Fibroblast of lung (primary cell): ENCODE data around the gene TP53BP2. TPM values are rescaled to one million over a fixed set of nuclear protein-coding genes. Genes with fewer than 3 reads are reported as not detected.
A peak's percentile ranks its signal among the peaks of the same experiment; 100 is the strongest.

Experiments used
- DNase-seq, 2 donors: peaks; one replicate each; pipeline versions ENCODE4 v3.0.0 to v3.0.0-alpha.2; 2010; ENCODE audit warnings: low read depth in 2 of 2
- H2AFZ ChIP-seq: 2 replicates; pipeline ENCODE4 v1.5.1; 2012; ENCODE audit warnings: low read length, control low read depth, inconsistent platforms
- H3K27ac ChIP-seq: 2 replicates; pipeline ENCODE4 v1.5.1; 2011; ENCODE audit warnings: low read length, control low read depth; ENCODE audit not compliant: insufficient read depth
- H3K27me3 ChIP-seq: 2 replicates; pipeline ENCODE4 v1.5.1; 2011; ENCODE audit warnings: mild to moderate bottlenecking, low read length; ENCODE audit not compliant: control insufficient read depth, insufficient read depth
- H3K36me3 ChIP-seq: 2 replicates; pipeline ENCODE4 v1.5.1; 2011; ENCODE audit warnings: low read length; ENCODE audit not compliant: control insufficient read depth, insufficient read depth
- H3K4me1 ChIP-seq: 2 replicates; pipeline ENCODE4 v1.5.1; 2011; ENCODE audit warnings: low read length; ENCODE audit not compliant: control insufficient read depth, insufficient read depth; ENCODE audit errors: extremely low read depth
- H3K4me2 ChIP-seq: 2 replicates; pipeline ENCODE4 v1.5.1; 2011; ENCODE audit warnings: low read length, control low read depth; ENCODE audit not compliant: insufficient read depth; ENCODE audit errors: extremely low read depth
- H3K4me3 ChIP-seq, 4 experiments: fragments of 200-600 bp in 1 of 4; sonication (generic) in 1 of 4; replicated peaks in 1 of 4; 2 replicates each; pipeline ENCODE4 v1.5.1; 2011 to 2016; ENCODE audit warnings: low read length in 4 of 4, low read depth in 3 of 4, mild to moderate bottlenecking in 3 of 4, control low read depth in 2 of 4, inconsistent platforms in 1 of 4, mixed read lengths in 1 of 4; ENCODE audit not compliant: insufficient read depth in 1 of 4; ENCODE audit errors: control extremely low read depth in 1 of 4
- H3K79me2 ChIP-seq: 2 replicates; pipeline ENCODE4 v1.5.1; 2012; ENCODE audit warnings: mild to moderate bottlenecking, low read length, inconsistent platforms; ENCODE audit not compliant: control insufficient read depth, insufficient read depth
- H3K9ac ChIP-seq: 2 replicates; pipeline ENCODE4 v1.5.1; 2011; ENCODE audit warnings: mild to moderate bottlenecking, low read length, control low read depth; ENCODE audit not compliant: insufficient read depth
- H3K9me3 ChIP-seq: 2 replicates; pipeline ENCODE4 v1.5.1; 2012; ENCODE audit warnings: low read depth, low read length; ENCODE audit not compliant: control insufficient read depth, insufficient read depth
- H4K20me1 ChIP-seq: 2 replicates; pipeline ENCODE4 v1.5.1; 2011; ENCODE audit warnings: low read length; ENCODE audit not compliant: control insufficient read depth, insufficient read depth; ENCODE audit errors: extremely low read depth
- EZH2 ChIP-seq: IDR thresholded peaks from 2 replicates; pipeline ENCODE4 v1.5.1; 2012; ENCODE audit warnings: low read length, control low read depth, mild to moderate bottlenecking; ENCODE audit errors: missing control alignments
- polyA plus RNA-seq, 2 donors: library from polyadenylated mRNA; depleted of rRNA in 1 of 2; stranded (reverse) in 1 of 2; unstranded in 1 of 2; fragments of >200 nt; gene quantifications; 2 replicates each; pipeline ENCODE4 v1.2.1, GENCODE V29; 2011 to 2012; ENCODE audit warnings: missing spikeins in 1 of 2
- total RNA-seq: library from RNA; depleted of rRNA; stranded (reverse); fragments of >200 nt; gene quantifications from 2 replicates; pipeline ENCODE4 v1.2.1, GENCODE V29; 2014
- TF ChIP-seq, protein P1 (sequence below), 2 donors: IDR thresholded peaks in 1 of 2; conservative IDR thresholded peaks in 1 of 2; 1 replicate in 1 of 2; 2 replicates in 1 of 2; pipeline ENCODE4 v1.5.1; 2011 to 2012; ENCODE audit warnings: low read length in 2 of 2, control low read depth in 1 of 2, inconsistent platforms in 1 of 2, low read depth in 1 of 2, mild to moderate bottlenecking in 1 of 2

TP53BP2 gene
- total and polyA plus RNA-seq, 2 donors (not counting 1 experiment from before 2014, with no cell fraction given): 28.4 to 30.4 TPM

DNA sequence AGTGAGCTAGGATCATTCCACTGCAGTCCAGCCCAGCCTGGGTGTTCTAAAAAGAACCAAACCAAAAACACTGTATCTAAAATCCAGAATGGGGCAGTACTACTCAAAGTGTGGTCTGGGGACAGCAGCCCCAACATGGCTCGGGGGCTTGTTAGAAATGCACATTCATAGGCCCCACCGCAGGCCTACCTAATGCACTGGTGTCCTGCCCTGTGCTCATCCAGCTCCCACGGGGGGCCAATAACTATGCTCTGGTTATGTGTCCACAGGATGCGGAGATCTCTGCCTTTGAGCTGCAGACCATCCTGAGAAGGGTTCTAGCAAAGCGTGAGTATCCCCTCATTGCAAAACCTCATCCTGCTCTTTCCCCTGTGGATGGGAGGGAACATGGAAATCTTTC lies 81.9 kb downstream of the TP53BP2 start:
- Histone ChIP-seq H3K9me3 (no peaks in the 10 kb centered on the region), H3K27ac (no peak overlapping the region), H3K4me1 (no peaks in the 10 kb centered on the region), H3K9ac (no peak overlapping the region), H3K79me2 (peaks cover under 1% of the 10 kb centered on the region), H4K20me1 (no peaks in the 10 kb centered on the region), H3K27me3 (no peaks in the 10 kb centered on the region), H2AFZ (no peak overlapping the region), H3K4me2 (no peak overlapping the region), H3K36me3 (peaks cover 30% of the 10 kb centered on the region), H3K4me3 (no peak overlapping the region)
- TF ChIP-seq, protein P1, sequence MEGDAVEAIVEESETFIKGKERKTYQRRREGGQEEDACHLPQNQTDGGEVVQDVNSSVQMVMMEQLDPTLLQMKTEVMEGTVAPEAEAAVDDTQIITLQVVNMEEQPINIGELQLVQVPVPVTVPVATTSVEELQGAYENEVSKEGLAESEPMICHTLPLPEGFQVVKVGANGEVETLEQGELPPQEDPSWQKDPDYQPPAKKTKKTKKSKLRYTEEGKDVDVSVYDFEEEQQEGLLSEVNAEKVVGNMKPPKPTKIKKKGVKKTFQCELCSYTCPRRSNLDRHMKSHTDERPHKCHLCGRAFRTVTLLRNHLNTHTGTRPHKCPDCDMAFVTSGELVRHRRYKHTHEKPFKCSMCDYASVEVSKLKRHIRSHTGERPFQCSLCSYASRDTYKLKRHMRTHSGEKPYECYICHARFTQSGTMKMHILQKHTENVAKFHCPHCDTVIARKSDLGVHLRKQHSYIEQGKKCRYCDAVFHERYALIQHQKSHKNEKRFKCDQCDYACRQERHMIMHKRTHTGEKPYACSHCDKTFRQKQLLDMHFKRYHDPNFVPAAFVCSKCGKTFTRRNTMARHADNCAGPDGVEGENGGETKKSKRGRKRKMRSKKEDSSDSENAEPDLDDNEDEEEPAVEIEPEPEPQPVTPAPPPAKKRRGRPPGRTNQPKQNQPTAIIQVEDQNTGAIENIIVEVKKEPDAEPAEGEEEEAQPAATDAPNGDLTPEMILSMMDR (conservative IDR thresholded peaks at IDR 0.05 in 1 of 2, IDR thresholded peaks at IDR 0.05 in 1 of 2; ENCODE audit: low read depth in 1 of 2, low read length in 2 of 2): no peak
- no peak for TF ChIP-seq EZH2
- no peak for DNase-seq

DNA sequence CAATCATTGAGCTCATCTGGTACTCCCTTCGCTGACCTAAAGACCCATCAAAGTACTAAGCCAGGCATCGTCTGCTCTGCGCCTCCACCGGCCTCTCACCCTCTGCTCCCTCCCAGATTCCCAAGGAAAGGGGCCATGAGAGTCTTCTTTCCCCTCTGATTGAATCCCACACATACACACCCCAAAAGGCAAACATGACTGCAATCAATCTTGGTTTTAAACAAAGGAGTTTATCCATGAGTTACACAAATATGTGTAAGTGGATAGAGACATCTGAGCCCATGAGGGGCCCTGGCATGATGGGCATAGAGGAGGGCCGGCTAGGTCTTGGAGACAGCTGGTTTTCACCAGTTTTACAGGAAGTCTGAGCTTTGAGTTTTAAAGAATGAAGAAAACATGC lies 82.5 kb downstream of the TP53BP2 start:
- no peak overlapping the region for H3K9ac ChIP-seq

DNA sequence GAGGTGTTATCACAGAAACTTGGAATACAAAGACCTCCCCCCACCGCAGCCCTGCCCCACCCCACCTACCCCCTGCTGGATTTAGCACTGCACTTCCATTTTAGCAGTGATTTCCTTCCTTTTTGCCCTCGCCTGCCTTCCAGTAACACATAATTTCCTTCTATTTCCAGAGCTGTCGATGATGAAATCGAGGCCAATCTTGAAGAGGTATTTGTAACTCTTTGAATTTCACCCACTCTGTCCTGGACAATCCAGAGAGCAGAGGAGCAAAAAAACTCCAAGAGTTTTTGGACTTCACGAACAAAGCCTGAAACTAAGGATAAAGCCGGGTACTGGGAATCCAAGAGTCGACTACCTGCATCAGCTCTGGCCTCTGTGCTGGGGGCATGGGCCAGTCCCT lies 84.3 kb downstream of the TP53BP2 start:
- H3K4me1 ChIP-seq: no peaks in the 10 kb centered on the region
- H3K27me3 ChIP-seq: no peaks in the 10 kb centered on the region
- H3K27ac ChIP-seq: no peak overlapping the region
- no peak overlapping the region for H3K9ac ChIP-seq
- H3K4me3 ChIP-seq: no peak overlapping the region
- no peak overlapping the region for H3K4me2 ChIP-seq
- peak in 1 of 2 donors; percentile 63 for DNase-seq
- H3K36me3 ChIP-seq: peaks cover 38% of the 10 kb centered on the region
- no peak overlapping the region for H2AFZ ChIP-seq
- H3K79me2 ChIP-seq: no peaks in the 10 kb centered on the region
- no peaks in the 10 kb centered on the region for H3K9me3 ChIP-seq
- no peaks in the 10 kb centered on the region for H4K20me1 ChIP-seq
- TF ChIP-seq, protein P1 (conservative IDR thresholded peaks at IDR 0.05 in 1 of 2, IDR thresholded peaks at IDR 0.05 in 1 of 2; ENCODE audit: low read depth in 1 of 2, low read length in 2 of 2): no peak
- TF ChIP-seq EZH2: no peak

More for the DNA sequence above, 82.5 kb downstream of the TP53BP2 start:
- Histone ChIP-seq H3K4me1 (no peaks in the 10 kb centered on the region), H3K4me3 (no peak overlapping the region), H4K20me1 (no peaks in the 10 kb centered on the region), H3K36me3 (peaks cover 33% of the 10 kb centered on the region), H3K27ac (no peak overlapping the region), H3K4me2 (no peak overlapping the region), H3K9me3 (no peaks in the 10 kb centered on the region), H3K79me2 (no peaks in the 10 kb centered on the region), H2AFZ (no peak overlapping the region), H3K27me3 (no peaks in the 10 kb centered on the region)
- no peak for DNase-seq
- TF ChIP-seq EZH2: no peak
- TF ChIP-seq, protein P1 (conservative IDR thresholded peaks at IDR 0.05 in 1 of 2, IDR thresholded peaks at IDR 0.05 in 1 of 2; ENCODE audit: low read depth in 1 of 2, low read length in 2 of 2): no peak
